PC-3 (cell line): Measurements from ENCODE around the gene ELMO3. TPM values are rescaled to one million over a fixed set of nuclear protein-coding genes. Genes with fewer than 3 reads are reported as not detected.

Experiments used
- ATAC-seq: fragments of 200-7000 bp; cut with Tn5 transposase; 2 replicates; pipeline ENCODE4 v1.9.1; 2020; ENCODE audit warnings: mild to moderate bottlenecking, moderate library complexity
- BruUV-seq: library from RNA; stranded (reverse); fragments of 400-500 nt; replicated peaks from 2 replicates; lab custom pipeline; 2021; lab: Mats Ljungman, UMichigan
- CTCF ChIA-PET: fragments of 300-600 bp; sonication (Branson Sonifier 250); formaldehyde crosslinking; loops from one replicate; lab custom pipeline; 2022; ENCODE audit warnings: antibody characterized with exemption; lab: Charles Lee
- POLR2A ChIA-PET: fragments of 300-600 bp; sonication (Branson Sonifier 250); formaldehyde crosslinking; loops from one replicate; lab custom pipeline; 2022; ENCODE audit warnings: antibody characterized with exemption; ENCODE audit not compliant: unreplicated experiment; lab: Charles Lee
- DNase-seq: peaks from one replicate; pipeline ENCODE4 v3.0.0-alpha.2; 2015
- H2AFZ ChIP-seq: fragments of 300-600 bp; sonication (generic); 2 replicates; pipeline ENCODE4 v1.6.0; 2016; ENCODE audit warnings: antibody characterized with exemption, low read length
- H3F3A ChIP-seq: fragments of 300-600 bp; sonication (generic); one replicate; pipeline ENCODE4 v1.6.0; 2017; ENCODE audit warnings: antibody characterized with exemption, low read length, control low read depth, mild to moderate bottlenecking; ENCODE audit not compliant: unreplicated experiment
- H3K27ac ChIP-seq: fragments of 300-600 bp; sonication (generic); 2 replicates; pipeline ENCODE4 v1.5.1; 2016; ENCODE audit warnings: mild to moderate bottlenecking, low read length
- H3K27me3 ChIP-seq: fragments of 300-600 bp; sonication (generic); 2 replicates; pipeline ENCODE4 v1.6.1; 2016; ENCODE audit warnings: low read length, mixed read lengths
- H3K36me3 ChIP-seq: fragments of 300-600 bp; sonication (generic); 2 replicates; pipeline ENCODE4 v1.6.1; 2016; ENCODE audit warnings: low read depth, mixed run types, low read length, mixed read lengths
- H3K4me1 ChIP-seq: fragments of 300-600 bp; sonication (generic); 2 replicates; pipeline ENCODE4 v1.5.1; 2016; ENCODE audit warnings: low read length; ENCODE audit not compliant: insufficient read depth
- H3K4me2 ChIP-seq: fragments of 300-600 bp; sonication (generic); 2 replicates; pipeline ENCODE4 v1.6.0; 2016; ENCODE audit warnings: low read length
- H3K4me3 ChIP-seq: fragments of 300-600 bp; sonication (generic); 2 replicates; pipeline ENCODE4 v1.5.1; 2016; ENCODE audit warnings: mild to moderate bottlenecking, low read length, mixed read lengths
- H3K79me2 ChIP-seq: fragments of 300-600 bp; sonication (generic); 2 replicates; pipeline ENCODE4 v1.6.1; 2017; ENCODE audit warnings: low read length, mixed read lengths
- H3K9ac ChIP-seq: fragments of 300-600 bp; sonication (generic); 2 replicates; pipeline ENCODE4 v1.6.0; 2016; ENCODE audit warnings: mild to moderate bottlenecking, low read length
- H3K9me2 ChIP-seq: fragments of 300-600 bp; sonication (generic); replicated peaks from 2 replicates; pipeline ENCODE4 v1.6.1; 2016; ENCODE audit warnings: mixed run types, low read length, mixed read lengths
- H3K9me3 ChIP-seq: fragments of 300-600 bp; sonication (generic); 2 replicates; pipeline ENCODE4 v1.6.1; 2016; ENCODE audit warnings: low read length, mixed read lengths
- H4K20me1 ChIP-seq: fragments of 300-600 bp; sonication (generic); 2 replicates; pipeline ENCODE4 v1.6.1; 2016; ENCODE audit warnings: low read length, mixed read lengths
- CTCF ChIP-seq: fragments of 300-600 bp; sonication (generic); conservative IDR thresholded peaks from 2 replicates; pipeline ENCODE4 v1.5.1; 2017; ENCODE audit warnings: antibody characterized with exemption, low read depth, mild to moderate bottlenecking, low read length
- EZH2 ChIP-seq: fragments of 300-600 bp; sonication (generic); IDR thresholded peaks from one replicate; pipeline ENCODE4 v1.6.1; 2017; ENCODE audit warnings: antibody characterized with exemption, mild to moderate bottlenecking, low read length; ENCODE audit not compliant: unreplicated experiment
- EZH2phosphoT487 ChIP-seq: fragments of 300-600 bp; sonication (generic); IDR thresholded peaks from 2 replicates; pipeline ENCODE4 v1.6.1; 2018; ENCODE audit warnings: mild to moderate bottlenecking, antibody characterized with exemption, low read length, borderline replicate concordance
- intact Hi-C: fragments of 100-400 bp; cut with micrococcal nuclease; formaldehyde crosslinking; loops from 2 replicates; pipeline ENCODE4 v1.9.0; 2023
- total RNA-seq: library from RNA; depleted of rRNA; stranded (reverse); fragments of >200 nt; gene quantifications from 2 replicates; pipeline ENCODE4 v1.2.3, GENCODE V29; 2014

ELMO3 gene
- total RNA-seq, 1 experiment from 2014 or later: 2.2 TPM

DNA sequence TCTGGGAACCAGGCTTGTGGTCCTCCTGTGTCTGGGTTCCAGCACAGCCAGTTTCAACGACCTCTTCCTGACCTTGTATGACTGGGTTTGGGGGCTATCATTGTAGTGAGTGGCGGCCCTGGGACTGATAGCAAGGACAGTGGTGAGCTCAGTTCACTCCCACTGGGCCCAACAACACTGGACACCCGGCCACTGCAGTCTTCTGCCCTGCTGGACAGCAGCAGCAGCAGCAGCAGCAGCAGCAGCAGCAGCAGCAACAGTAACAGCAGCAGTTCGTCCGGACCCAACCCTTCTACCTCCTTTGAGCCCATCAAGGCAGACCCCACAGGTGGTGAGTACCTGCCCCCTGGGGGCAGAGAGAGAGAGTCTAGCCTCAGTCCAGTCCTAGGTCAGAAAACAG is 3.3 kb upstream of the ELMO3 start:
- Histone ChIP-seq H3K36me3 (peaks cover 18% of the 10 kb centered on the region; the same call in 1 of the 2 replicates), H3K4me2 (no peak overlapping the region), H3K9ac (no peak overlapping the region), H4K20me1 (no peaks in the 10 kb centered on the region; the same call in none of the 2 replicates), H3K9me2 (no peaks in the 10 kb centered on the region), H3K9me3 (no peaks in the 10 kb centered on the region), H3K27me3 (no peaks in the 10 kb centered on the region), H3K4me1 (peaks cover 14% of the 10 kb centered on the region), H3K27ac (no peak overlapping the region), H2AFZ (no peak overlapping the region), H3K79me2 (peaks cover 30% of the 10 kb centered on the region), H3K4me3 (no peak overlapping the region), H3F3A (no peaks in the 10 kb centered on the region)
- ChIA-PET POLR2A (no interaction called here), CTCF (no interaction called here)
- intact Hi-C loops: loop anchor here (10.0 kb wide), 1 partner anchor 49 kb away; the partner anchor contains the start of genes FHOD1 and SLC9A5
- no TSS peak for BruUV-seq
- no peak for TF ChIP-seq EZH2phosphoT487
- no peak for TF ChIP-seq EZH2
- TF ChIP-seq CTCF: no peak
- DNase-seq: no peak
- no peak for ATAC-seq

DNA sequence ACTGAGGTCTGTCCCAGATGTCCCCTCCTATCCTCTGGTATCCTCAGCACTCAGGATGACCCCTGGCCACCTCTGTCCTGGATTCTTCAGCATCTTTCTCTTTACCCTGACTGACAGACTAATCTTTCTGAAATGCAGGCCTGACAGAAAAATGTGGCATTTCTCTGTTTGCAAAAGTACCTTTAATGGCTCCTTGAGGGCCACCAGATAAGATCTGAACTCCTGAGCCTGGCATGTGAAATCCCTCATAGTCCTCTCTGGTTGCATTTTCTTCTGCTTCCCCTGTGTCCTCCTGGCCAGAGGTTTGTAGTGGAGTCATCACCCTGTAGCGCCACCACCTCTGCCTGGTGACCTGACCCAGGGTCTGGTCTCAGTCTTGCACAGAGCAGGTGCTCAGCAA is 2.0 kb upstream of the ELMO3 start:
- peaks cover 11% of the 10 kb centered on the region for H3K4me1 ChIP-seq
- intact Hi-C loops: loop anchor here (10.0 kb wide), 1 partner anchor 48 kb away; the partner anchor contains the start of genes FHOD1 and SLC9A5
- no peaks in the 10 kb centered on the region for H3K9me3 ChIP-seq
- ATAC-seq (no peak), DNase-seq (no peak)
- no peaks in the 10 kb centered on the region for H3K27me3 ChIP-seq
- H4K20me1 ChIP-seq: no peaks in the 10 kb centered on the region; the same call in none of the 2 replicates
- H2AFZ ChIP-seq: no peak overlapping the region
- H3F3A ChIP-seq: no peaks in the 10 kb centered on the region
- peaks cover 30% of the 10 kb centered on the region for H3K79me2 ChIP-seq
- H3K9me2 ChIP-seq: no peaks in the 10 kb centered on the region
- no peak overlapping the region for H3K9ac ChIP-seq
- POLR2A ChIA-PET: no interaction called here
- H3K4me2 ChIP-seq: no peak overlapping the region
- no peak overlapping the region for H3K27ac ChIP-seq
- no TSS peak for BruUV-seq
- no peak overlapping the region for H3K4me3 ChIP-seq
- peaks cover 18% of the 10 kb centered on the region; the same call in 1 of the 2 replicates for H3K36me3 ChIP-seq
- CTCF ChIA-PET: interaction anchor here (2.3 kb wide), 1 partner anchor 30 kb away, joined by 9 read pairs; the partner anchor contains the start of gene TMEM208
- no peak for TF ChIP-seq EZH2
- no peak for TF ChIP-seq CTCF
- no peak for TF ChIP-seq EZH2phosphoT487

DNA sequence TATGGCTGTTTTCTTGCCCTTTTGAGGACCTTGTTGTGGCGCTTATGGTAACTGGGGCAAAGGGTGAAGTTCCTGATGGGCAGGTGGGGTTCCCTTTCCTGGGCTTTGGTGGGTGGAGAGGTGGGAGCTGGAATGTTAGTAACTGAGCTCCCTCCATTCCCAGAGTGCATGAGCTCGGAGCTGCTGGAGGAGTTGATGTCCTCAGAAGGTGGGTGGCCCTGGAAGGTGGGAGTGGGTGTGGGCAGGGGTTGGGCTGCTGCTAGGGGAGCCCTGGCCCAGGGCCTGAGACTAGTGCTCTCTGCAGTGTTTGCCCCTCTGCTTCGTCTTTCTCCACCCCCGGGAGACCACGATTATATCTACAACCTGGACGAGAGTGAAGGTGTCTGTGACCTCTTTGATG is 1.2 kb upstream of the ELMO3 start:
- H3K4me3 ChIP-seq: no peak overlapping the region
- intact Hi-C loops: loop anchor here (10.0 kb wide), 1 partner anchor 47 kb away; the partner anchor contains the start of genes FHOD1 and SLC9A5
- no peaks in the 10 kb centered on the region for H3K27me3 ChIP-seq
- H3K9ac ChIP-seq: no peak overlapping the region
- no peak overlapping the region for H3K27ac ChIP-seq
- TF ChIP-seq CTCF (no peak), EZH2 (no peak), EZH2phosphoT487 (no peak)
- H3K4me2 ChIP-seq: no peak overlapping the region
- H4K20me1 ChIP-seq: no peaks in the 10 kb centered on the region; the same call in none of the 2 replicates
- H3K79me2 ChIP-seq: peaks cover 23% of the 10 kb centered on the region
- H3K9me3 ChIP-seq: no peaks in the 10 kb centered on the region
- peaks cover 18% of the 10 kb centered on the region; the same call in 1 of the 2 replicates for H3K36me3 ChIP-seq
- ChIA-PET POLR2A (interaction anchor here (0.6 kb wide), 1 partner anchor 1499 kb away, joined by 4 read pairs; no protein-coding TSS in a partner anchor), CTCF (interaction anchor here (0.9 to 2.3 kb wide), 3 partner anchors 29 to 49 kb away, joined by 3 to 9 read pairs (median 5); partner anchors contain the start of gene TMEM208)
- H3K4me1 ChIP-seq: peaks cover 11% of the 10 kb centered on the region
- DNase-seq (no peak), ATAC-seq (no peak)
- no peak overlapping the region for H2AFZ ChIP-seq
- BruUV-seq: no TSS peak
- no peaks in the 10 kb centered on the region for H3K9me2 ChIP-seq
- no peaks in the 10 kb centered on the region for H3F3A ChIP-seq
